Femur (tissue), 1 donor: Measurements from ENCODE around the gene CEBPB.

Experiments used
- DNase-seq: peaks from one replicate; pipeline ENCODE4 v3.0.0-alpha.2; 2017

The CEBPB gene

DNA sequence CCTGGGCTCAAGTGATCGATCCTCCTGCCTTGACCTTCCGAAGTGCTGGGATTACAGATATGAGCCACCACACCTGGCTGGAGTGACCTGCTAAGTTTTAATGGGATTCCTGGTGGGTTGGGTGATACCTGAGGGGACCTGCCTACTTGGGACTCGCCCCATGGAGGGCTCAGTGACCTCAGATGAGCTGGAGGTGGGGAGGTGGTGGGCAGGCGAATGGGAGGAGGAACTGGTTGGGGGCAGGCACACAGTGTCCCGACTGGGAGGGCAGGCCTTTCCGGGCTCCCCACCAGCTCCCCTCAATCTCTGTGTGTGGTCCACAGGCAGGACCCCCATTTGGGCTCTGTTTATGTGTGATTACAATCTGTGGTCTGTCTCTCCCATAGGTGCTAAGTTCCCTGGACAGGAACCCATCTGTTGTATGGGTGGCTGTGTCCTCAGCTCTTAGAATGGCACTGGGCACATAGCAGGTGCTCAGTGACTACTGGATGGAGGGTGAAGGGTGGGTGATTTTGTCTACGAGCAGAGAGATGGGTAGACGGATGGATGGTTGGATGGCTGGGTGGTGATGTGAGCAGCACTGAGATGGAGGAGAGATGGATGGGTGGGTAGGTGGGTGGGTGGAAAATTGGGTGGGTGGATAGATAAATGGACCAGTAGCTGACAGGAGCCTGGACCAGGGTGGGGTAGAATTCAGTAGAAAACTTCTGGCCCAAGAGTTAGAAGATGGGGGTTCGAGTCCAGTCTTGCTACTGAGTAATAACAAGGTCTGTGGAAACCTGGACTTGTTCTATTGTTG is 23.8 kb downstream of the CEBPB start:
- DNase-seq: no peak

- no peak for DNase-seq
Measured at GRCh38 chr20:50215101-50215690, 24.6 kb downstream of the CEBPB start.

- DNase-seq: no peak
Measured at GRCh38 chr20:50215926-50216325, 25.3 kb downstream of the CEBPB start.

GRCh38 chr20:50216543-50217206 is 26.0 kb downstream of the CEBPB start:
- DNase-seq: no peak

DNA sequence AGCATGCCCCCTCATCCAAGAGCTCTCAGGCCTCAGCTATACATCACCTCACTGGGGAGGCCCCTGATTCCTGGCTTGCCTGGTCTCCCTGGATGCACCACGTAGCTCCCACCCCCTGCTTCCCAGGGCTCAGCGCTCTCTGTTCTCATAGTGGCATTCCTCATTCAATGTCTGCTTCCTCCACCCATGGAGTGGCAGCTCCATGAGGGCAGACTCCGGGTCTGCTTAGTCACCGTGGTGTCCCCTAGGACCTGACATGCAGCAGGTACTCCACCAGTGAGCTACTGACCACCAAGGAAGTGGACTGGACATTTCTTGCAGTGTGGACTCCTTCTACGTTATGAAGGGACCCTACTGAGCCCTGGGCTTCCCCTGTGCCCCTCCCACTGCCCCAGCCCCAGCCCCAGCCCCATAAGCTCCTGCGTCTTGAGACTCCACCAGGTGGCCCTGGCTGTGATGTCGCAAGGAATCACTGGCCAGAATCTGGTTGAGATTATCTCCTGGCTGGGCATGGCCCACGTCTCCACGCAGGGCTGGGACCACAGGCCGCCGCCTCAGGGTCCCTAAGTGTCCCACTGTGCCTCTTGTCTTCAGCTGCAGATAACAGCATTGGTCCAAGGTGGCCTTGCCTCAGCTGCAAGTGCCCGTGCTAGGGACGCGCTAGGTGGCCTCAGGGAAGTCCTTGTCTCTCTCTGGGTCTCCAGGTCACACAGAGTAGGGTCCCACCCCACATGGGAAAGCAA is 26.7 kb downstream of the CEBPB start:
- DNase-seq: no peak

GRCh38 chr20:50218987-50219435 is 28.4 kb downstream of the CEBPB start:
- DNase-seq: no peak

- DNase-seq: no peak
Measured at GRCh38 chr20:50219600-50219999, 29.0 kb downstream of the CEBPB start.

GRCh38 chr20:50220093-50220893 is 29.7 kb downstream of the CEBPB start:
- DNase-seq: no peak

DNA sequence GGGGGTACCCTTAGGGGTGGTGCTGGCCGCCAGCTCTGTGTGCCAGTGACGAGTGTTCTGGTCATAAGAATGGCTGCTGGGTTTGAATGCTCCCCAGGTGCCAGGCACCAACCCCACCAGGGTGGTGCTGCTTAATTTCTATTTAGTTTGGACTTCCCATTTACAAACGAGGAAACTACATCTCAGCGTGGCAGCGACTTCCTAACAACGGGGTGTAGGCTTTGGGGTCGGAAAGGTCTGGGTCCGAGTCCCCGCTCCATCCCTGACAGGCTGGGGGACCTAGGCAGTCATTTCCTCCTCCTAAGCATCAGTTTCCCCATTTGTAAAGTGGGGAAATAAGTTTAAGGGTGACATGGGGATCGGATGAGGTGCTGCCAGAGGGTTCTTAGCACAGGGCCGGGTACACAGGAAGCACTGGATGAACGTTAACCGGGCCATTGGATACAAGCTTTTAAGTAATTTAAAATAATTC is 30.3 kb downstream of the CEBPB start:
- DNase-seq: no peak

GRCh38 chr20:50221501-50222308 is 31.1 kb downstream of the CEBPB start:
- DNase-seq: no peak

DNA sequence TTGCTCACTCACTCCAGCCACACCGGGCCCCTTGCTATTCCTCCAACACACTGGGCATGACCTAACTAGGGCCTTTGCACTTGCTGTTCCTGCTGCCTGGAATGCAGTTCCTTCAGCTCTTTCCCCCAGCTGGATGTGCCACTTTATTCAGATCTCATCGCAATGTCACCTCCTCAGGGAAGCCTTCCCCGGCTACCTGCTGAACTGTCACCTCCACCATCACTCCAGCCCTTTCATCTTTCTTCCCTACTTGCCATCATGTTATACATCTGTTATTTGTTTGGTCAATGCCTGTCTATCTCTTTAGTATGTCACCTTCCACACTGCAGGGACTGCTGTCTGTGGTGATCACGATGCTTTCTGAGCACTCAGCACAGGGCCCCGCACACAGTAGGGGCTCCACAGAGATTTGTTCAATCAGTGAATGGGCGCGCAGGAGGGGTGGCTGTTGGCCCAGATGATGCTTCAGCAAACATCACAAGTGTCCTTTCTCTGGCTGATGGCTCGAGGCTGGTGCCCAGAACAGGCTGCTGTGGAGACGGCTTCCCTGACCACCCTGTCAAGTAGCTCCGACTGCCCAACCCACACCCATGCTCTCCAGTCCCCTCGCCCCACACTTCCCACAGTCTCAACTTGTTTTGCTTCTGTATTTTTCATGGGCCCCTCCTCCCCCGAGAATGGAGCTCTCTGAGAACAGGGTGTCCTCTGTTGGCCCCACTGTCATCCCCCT is 31.8 kb downstream of the CEBPB start:
- no peak for DNase-seq

GRCh38 chr20:50223039-50224005 is 32.7 kb downstream of the CEBPB start:
- DNase-seq: no peak

DNA sequence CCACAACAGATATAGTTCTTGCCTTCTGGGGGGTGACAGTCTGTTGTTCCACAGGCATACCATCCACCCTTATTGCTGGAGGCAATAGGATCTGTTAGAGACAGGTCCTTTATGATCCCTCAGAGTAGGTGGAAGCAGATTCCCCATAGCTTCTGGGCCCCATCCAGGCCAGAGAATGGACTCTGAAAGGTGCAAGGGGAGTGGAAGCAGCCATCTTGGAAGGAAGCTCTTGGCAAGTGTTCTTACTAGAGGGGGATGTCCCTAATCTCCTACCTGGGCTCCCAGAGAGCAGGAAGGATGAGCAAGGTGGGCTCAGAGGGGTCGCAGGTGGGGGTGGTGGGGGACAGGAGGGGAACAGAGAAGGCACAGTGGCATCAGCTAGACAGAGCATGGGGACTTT is 33.4 kb downstream of the CEBPB start:
- DNase-seq: no peak

- peak; percentile 64 for DNase-seq
Measured at GRCh38 chr20:50224531-50225255, 34.1 kb downstream of the CEBPB start.

- no peak for DNase-seq
Measured at GRCh38 chr20:50226093-50226974, 35.7 kb downstream of the CEBPB start.

DNA sequence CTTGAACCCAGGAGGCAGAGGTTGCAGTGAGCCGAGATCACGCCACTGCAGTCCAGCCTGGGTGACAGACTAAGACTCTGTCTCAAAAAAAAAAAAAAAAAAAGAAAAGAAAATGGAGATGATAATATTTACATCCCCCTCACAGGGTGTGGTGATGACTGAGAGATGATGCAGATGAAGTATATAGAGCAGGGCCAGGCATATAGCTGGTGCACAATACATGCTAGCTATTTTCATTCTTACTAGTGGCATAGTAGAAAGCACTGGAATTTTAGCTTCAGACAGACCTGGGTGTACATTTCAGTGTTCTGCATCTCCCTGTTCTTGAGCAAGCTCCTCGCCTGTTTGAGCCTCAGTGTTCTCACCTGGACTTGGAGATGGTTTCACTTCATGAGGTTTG is 36.9 kb downstream of the CEBPB start:
- no peak for DNase-seq

- no peak for DNase-seq
Measured at GRCh38 chr20:50229156-50229607, 38.6 kb downstream of the CEBPB start.

- DNase-seq: no peak
Measured at GRCh38 chr20:50230184-50230583, 39.6 kb downstream of the CEBPB start.
